Posterior vena cava (tissue), 2 donors: ENCODE measurements around the gene FEV. TPM values are rescaled to one million over a fixed set of nuclear protein-coding genes. Genes with fewer than 3 reads are reported as not detected.

Source experiments
- DNase-seq: peaks from one replicate; pipeline ENCODE4 v3.0.0-alpha.2; 2020; ENCODE audit warnings: low spot score
- intact Hi-C, 2 donors: fragments of 100-400 bp; cut with DNase I; formaldehyde crosslinking; loops; one replicate each; pipeline versions ENCODE4 v1.14.1 to v1.14.2; 2022 to 2023
- long read RNA-seq, 2 donors: library from polyadenylated mRNA; unstranded; transcript quantifications; one replicate each; pipeline ENCODE4 v2.0.0, GENCODE V29; 2020 to 2021
- total RNA-seq, 2 donors: library from RNA; stranded (reverse); fragmentation: NEBNext Ultra II Directional; extraction: Animal tissue kit (Norgen Biotek cat#: 25700); gene quantifications; one replicate each; pipeline ENCODE4 v1.2.1, GENCODE V29; 2021
- donor health status: DM: yes; HTN: yes; CAD: no.
- donor health status: DM: yes; HTN: yes; CAD: no.

The FEV gene
- total RNA-seq = not detected
- long read RNA-seq, donor 1 = 0 reads
- long read RNA-seq, donor 2 = 0 reads

DNA sequence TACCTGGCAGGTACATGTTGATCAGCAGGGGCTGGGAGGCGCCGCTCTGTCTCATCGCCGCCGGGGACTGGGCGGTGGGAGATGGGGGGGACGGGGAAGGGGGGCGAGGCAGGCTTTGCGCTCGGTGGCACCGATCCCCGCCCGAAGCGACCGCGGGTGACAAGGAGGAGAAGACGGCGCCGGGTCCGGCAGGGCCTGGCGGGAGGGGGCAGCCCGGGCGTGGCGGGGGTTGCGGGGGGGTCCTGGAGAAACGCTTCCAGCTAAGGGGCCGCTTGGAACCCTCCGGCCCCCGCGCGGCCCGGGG is at the start of gene FEV:
Gene FEV (minus strand): TSS at position 164 of the 304 bp plus-strand sequence. CDS start 109 bp downstream, at position 55.
- intact Hi-C loops = no loop called here

DNA sequence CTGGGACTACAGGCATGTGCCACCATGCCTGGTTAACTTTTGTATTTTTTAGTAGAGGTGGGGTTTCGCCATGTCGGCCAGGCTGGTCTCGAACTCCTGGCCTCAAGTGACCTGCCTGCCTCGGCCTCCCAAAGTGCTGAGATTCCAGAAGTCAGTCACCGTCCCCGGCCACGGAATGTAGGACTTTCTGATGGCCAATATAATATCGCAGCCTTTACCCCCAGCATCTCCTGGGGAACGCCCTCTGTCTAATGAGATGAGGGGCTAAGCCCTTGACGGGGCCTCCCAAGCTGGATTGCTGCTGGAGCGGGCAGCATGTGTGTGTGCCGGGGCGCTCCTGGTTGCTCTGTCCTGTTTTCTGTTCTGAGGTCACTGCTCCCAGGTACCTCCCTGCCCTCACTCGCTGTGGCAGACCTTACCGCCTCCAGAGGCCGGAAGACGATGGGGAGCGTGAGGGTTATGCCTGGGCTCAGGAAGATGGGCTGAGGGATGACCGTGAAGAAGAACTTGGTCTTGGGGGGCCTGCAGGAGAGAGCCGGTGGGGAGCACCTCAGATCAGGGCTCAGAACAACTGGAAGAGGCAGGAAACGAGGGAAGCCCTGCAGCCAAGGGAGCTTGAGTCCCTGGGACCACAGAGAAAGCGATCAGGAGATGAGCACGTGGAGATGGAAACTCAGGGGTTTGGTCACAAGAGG is 47.2 kb upstream of the FEV start:
- intact Hi-C loops = no loop called here
- DNase-seq = peak; percentile 62

More for the DNA sequence above, at the start of gene FEV:
- DNase-seq = no peak

DNA sequence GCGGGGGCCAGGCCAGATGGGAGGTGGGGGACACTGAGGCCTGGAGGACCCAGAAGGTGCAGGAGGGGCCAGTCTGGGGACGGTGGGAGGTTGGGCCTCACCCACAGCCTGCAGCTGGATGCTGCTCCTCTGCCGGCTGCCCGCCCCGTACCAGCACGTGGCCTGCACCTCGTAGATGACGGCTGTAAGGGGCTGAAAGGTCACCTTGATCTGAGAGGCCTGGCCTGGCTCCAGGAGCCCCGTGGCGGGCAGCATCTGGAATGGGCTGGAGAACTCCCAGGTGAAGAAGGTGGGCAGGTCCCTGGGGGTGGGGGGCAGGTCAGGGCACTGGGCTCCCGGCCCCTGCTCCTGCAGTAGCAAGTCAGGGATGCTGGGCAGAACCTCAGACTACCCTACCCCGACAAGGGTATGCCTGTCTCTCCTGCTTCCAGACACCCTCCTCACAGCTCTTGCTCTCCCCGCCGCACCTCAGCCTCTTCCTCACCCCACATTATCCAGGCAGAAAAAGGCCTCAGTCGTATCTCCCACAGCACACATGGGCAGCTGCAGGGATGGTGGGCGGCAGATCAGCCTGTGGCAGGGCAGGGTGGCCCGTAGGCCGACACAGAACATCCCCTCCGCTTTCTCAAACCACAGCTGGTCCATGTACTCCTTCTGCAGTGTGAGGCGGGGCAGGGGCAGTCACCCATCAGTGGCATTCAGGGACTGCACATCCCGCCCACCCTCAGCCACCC is 46.2 kb upstream of the FEV start:
- DNase-seq = no peak
- intact Hi-C loops = loop anchor here in 1 of 2 donors (1.0 kb wide), 1 partner anchor 27 kb away; no protein-coding TSS in a partner anchor

DNA sequence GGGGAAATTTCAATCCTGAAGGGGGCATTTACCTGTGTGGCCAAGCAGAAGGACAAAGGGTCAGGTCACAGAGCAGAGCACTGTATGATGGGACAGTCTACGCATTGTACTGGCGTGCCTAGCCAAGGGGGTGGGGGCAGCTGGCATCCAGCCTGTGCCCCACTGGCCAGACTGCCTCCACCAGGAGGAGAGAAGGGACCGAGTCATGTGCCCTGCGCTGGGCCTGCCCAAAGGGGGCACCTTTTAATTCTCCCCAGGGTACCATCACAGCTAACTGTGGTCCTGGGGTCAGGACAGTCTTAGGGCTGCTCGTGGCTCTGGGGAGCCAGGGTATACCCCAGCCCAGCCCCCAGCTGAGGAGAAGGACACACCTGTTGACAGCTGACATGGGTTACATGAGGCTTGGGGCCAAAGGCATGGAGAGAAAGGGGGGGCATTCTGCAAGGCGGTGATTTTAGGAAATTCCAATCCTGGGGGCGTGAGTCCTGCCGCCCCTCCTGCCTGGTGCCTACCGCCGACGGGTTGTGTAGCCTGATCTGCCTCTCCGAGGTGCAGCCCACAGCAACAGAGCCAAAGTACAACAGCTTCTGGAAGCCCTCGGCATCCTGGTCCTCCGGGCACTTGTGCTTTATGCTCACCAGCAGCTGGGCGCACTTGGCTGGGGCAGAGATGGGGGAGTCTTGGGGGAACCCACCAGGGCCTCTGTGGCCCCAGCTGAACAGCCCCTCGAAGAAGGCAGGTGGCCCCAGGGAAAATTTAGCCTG is 45.4 kb upstream of the FEV start:
- DNase-seq = peak; percentile 59
- intact Hi-C loops = no loop called here

DNA sequence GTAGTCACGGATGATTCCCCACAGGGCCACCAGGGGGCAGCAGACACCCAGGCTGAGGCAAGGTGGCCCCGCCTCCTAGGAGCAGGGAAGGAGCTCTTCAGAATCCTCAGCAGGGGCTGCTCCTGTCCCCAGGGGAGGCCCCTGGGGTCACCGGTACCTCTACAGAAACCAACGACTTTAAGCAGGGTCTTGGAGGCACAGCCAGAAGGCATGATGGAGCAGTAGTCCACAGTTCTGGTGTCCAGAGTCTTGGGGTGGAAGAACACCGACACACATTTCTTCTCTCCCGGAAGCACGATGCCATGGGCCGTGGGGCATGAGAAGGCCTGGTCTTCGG is 44.8 kb upstream of the FEV start:
- intact Hi-C loops = no loop called here
- DNase-seq = peak; percentile 93

DNA sequence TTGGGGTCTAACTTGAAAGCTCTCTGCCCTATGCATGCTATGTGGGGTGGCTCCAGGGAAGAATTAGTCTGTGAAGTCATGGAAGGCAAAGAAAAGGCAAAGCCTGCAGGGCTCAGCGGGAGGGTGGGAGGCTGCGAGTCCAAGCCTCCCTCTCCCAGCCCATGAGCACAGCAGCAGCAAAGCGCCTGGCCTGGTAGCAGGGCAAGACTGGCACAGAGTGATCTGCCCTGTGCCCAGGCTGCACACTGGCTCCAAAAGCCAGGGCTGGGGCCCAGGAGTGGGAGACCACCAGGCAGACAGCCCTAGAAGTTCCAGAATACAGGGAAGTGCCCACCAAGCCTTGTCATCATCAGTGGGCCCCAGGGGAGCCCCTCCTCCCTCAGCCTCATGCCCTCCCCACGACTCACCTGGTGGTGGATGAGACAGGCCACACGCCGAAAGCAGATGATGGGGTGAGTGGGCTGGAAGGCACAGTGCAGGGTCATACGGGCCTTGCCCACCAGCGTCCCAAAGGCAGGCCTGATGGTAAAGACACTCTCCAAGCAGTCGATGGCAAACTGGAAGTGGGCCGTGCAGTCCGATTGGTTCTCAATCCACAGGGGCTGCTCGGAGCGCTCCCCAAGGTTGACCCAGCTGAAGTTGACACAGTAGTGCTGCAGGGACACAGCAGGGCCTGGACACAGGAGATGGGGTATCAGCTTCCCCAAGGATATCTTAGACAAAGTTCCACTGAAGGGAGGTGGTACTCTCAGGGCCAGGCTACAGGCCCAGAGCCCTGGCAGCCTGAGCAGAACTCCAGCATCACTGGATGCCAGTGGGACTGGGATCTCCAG is 44.2 kb upstream of the FEV start:
- intact Hi-C loops = no loop called here
- no peak for DNase-seq

DNA sequence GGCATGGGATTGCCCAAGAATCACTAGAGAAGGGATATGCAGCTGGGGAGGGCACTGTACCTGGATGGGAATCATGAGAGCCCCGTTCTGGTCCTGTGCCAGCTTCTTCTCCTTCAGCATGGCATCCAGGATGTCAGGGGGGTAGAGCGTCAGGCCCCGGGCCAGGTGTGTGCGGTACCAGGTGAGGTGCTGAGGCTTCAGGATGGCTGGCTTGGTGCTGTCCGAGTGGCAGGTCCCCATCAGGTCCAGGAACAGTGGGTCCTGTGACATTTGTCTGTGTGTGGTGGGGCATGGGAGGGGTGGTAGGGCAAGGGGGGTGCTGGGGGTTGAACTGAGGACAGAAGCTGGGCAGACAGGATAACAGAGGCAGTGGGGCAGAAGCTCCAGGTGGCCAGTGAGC is 43.2 kb upstream of the FEV start:
- DNase-seq = no peak
- intact Hi-C loops = no loop called here

DNA sequence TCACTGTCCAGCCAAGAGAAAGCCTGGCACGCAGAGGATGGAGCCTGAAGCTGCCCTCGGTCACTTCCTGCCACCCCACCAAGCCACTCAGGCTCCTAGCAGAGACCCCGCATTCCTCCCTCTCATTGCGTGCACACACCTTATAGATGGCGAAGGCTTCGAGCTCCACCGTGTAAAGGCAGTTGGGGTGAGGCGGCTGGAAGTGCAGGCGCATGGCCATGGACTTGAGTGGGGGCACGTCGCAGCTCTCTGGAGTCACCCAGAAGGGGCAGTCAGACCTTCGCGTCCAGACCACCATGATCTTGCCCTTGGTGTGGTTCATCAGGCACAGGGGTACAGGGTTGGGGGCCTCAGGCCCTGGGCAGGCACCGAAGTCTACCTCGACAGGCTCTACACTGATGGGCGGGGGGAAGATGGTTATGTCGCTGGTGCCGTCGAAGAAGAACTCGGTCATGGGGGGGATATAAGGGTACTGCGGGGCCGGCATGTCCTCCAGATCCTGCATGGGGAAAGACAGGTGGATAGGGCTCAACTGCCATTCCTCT is 42.6 kb upstream of the FEV start:
- no peak for DNase-seq
- intact Hi-C loops = no loop called here

DNA sequence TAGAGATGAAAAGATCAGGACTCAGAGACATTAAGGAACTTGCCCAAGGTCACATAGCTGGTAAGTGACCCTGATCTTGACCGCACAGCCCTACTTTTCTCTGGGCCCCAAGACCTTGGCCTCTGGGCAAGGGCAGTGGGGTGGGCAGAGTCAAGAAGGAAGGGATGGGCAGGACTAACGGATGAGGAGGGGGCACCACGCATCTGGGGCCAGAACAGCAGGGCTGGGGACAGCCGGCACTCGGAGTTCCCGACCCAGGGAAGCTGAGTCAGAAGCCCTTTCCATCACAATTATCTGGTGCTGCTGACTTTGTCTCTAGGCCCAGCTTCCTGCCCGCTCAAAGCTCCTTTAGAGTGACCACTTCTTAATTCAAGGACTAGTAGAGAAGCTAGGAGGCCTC is 42.0 kb upstream of the FEV start:
- DNase-seq = no peak
- intact Hi-C loops = no loop called here

DNA sequence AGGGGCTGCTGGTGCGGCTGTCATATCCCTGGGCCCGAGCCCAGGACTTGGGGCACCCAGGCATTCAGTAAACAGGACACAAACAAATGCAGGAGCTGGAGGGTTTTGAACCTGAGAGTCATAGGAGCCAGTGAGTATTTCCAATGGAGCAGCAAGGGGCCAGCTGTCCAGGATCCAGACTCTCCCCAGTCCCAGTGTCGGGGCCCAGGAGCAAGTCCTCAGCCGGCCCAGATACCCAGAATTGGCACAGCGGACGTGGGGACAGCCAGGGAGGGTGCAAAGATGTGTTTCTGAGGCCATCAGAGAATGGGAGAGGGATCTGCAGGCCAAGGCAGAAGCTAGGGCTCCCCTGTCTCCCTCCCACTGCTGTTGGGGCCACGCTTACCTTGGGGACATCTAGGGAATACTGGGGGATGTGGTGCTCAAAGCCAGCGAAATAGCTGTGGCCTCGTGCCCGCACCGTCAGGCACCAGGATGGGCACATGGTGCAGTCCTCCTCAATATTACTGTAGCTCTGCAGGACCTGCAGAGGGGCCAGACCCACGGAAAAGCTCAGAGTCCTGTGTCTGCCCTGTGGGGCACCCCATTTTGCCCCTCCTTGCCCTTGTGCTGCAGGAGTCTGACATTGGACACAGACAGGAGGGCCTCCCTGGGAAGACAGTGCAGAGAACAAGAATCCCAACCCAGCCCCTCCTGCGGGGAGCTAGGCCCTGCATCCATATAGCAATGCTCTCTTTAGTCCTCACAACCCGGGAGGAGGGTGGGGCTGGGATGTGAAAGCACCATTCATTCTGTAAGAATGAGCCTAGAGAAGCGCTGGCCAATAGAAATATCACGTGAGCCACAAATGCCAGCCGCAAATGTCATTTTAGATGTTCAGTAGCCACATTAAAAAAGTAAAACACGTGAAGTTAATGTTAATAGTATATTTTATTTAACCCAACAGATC is 40.9 kb upstream of the FEV start:
- DNase-seq = peak; percentile 72
- intact Hi-C loops = no loop called here

DNA sequence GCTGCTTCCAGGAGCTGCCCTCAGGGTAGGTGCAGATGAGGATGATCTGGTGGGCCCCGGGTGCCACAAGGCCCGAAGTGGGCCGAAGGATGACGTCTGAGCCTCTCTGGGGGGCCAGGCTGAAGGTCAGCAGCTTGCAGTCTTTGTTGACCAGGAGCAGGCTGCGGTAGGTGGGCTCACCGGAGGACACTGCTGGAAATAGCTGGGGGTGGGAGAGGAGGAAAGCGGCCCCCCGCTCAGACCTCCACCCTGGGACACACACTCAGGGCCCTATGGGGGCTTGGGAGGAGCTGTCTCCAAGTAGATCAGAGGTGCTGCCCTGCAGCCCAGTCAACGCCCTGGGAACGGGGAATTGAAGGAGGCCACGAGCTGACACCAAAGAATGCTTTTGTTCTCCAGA is 39.1 kb upstream of the FEV start:
- DNase-seq = peak; percentile 78
- intact Hi-C loops = no loop called here

DNA sequence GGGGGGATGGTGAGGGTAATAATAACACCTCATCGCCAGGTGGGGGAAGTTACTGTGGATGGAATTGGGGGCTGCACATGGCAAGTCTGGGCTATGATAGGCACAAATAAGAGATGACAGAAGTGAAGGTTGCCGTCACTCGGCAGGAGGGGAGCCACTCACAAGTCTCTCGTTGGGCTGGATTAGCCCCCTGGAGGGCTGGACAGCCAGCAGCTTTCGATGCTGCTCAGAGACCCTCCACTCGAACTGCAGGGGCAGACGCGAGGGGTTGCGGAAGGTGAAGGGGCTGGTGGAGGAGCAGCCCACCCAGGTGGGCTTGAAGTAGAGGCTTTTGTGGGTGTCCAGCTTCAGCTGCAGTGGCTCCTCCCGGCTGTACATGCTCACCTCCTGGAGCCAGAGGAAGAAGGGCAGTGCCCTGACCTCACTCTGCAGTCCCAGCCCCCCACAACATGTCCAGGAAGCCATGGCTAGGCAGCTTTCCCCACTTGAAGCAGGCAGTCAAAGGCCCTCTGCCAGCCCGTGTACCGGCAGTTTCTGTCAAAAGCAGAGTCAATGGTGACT is 38.1 kb upstream of the FEV start:
- intact Hi-C loops = no loop called here

DNA sequence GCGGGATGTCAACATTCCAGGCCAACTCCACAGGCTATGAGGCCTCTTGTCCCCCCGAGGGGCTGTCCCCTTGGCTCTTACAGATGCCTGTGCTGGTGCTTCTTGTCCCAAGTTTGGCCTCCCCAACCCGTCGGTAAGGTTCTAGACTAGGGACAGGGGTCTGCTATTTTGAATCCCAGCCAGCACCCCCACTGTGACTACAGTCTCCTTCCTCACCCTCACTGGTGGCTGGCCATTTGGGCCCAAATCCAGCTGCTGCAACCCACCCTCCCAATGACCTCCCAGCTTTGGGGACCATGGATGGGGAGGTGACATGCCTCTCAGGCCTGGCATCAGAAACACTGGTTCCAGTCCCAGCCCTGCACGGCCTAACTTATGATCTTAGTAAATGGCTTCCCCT is 37.6 kb upstream of the FEV start:
- DNase-seq = no peak
- intact Hi-C loops = no loop called here

More for the DNA sequence above, 38.1 kb upstream of the FEV start:
- DNase-seq = peak; percentile 51

DNA sequence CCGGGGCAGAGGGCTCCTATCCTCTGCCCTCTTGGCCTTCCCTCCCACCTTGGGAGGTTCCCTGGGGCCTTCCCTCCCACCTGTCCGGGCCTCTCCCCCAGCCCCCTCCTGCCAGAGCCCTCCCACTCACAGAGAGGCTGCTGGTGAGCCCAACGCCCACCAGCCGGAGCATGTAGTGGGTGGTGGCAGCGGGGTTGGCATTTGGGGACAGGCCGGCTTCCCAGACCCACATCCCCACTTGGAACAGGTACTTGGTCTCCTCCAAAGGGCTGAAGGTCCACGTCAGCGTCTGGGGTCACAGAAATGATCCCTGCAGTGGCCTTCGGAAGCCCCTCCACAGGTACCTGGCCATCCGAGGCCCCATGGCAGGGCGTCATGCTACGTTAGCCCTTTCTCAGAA is 37.1 kb upstream of the FEV start:
- intact Hi-C loops = no loop called here
- DNase-seq = no peak

DNA sequence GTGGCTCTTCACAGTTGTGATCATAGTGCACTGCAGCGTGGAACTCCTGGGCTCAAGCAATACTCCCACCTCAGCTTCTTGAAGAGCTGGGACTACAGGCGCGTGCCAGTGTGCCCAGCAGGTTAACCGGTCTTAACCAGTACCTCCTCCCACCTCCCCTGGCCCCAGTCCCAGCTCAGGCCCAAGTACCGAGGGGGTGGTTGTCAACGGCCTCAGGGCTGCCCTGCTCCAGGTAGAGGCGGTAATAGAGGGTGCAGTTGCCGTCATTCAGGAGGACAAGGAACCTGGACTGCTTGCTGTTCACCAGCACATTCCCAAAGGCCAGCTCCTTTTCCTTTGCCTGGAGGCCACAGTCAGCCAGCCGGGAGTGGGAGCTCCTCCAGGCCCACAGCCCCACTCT is 36.6 kb upstream of the FEV start:
- intact Hi-C loops = no loop called here
- DNase-seq = no peak

DNA sequence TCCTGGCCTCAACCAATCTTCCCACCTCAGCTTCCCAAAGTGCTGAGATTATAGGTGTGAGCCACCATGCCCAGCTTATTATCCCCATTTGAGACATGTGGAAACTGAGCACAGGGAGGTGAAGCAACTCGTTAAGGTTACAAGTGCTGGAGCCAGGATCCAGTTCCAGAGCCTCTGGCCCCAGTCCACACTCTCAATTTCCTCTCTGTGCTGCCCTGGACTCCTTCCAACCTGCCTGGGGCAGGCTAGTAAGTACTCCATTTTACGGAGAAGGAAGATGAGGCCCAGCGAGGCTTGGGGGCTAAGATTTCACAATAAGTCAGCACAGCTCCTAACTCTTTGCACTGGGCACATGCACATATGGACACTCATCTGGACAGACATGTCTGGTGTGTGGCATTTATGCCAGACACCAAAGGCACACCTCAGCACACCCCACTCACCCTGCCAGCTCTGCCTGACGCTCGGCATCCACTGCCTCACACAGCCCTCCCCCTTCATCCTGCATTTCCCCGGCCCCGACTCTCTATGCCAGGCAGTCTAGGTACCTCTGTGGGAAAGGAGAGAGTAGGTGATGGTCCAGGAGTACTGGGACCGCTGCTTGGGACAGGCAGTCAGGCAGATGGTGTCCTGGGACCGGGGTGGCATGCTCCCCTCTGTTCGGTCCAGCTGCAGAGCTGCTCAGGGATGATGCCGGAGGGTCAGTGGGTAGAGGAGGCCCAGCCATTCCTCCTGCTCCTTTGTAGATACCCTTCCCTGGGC is 35.8 kb upstream of the FEV start:
- DNase-seq = no peak
- intact Hi-C loops = no loop called here

DNA sequence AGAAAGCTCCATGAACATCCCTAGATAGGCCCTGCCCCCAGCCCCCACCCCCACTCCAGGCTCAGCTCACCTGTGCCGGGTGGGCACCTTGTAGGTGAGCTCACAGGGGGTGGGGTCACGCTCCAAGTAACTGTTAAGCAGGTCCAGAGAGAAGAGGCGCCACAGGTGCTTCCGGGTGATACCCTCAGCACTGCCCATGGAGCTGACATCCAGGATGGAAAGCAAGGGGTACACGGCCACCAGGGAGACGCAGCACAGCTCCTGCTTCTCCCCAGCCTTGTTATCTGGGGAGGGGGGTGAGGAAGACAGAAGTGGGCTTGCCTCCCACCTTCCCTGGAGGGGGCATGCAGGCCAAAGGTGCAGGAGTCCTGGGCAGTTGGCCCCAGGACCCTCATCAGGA is 34.5 kb upstream of the FEV start:
- DNase-seq = no peak
- intact Hi-C loops = no loop called here
